ENCODE measurements around the gene AGPAT4. TPM values are rescaled to one million over a fixed set of nuclear protein-coding genes. Genes with fewer than 3 reads are reported as not detected.

AGPAT4 gene
- total RNA-seq, 1 experiment from 2014 or later: 9.2 TPM

DNA sequence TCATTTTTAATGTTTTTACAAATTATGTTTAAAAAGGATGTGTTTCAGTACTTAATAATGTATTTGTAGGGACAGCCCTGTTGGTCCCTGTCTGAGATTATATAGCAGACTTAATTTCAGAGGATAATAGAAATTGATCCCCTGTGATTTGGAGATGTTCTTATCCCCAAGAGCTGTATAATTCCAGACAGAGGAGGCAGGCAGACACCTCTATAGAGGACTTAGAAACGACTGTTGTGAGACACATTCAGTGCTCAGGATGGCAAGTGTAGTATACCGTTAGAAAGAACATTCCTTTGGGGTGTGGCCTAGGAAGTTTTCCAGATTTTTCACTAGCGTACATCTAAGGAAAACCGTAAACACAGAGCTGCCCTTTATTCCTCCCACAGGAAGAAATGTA is 164.5 kb downstream of the AGPAT4 start:
- peaks cover 39% of the 10 kb centered on the region for H3K36me3 Mint-ChIP-seq (ENCODE audit: insufficient read depth, unreplicated experiment)
- TF ChIP-seq, protein P1, sequence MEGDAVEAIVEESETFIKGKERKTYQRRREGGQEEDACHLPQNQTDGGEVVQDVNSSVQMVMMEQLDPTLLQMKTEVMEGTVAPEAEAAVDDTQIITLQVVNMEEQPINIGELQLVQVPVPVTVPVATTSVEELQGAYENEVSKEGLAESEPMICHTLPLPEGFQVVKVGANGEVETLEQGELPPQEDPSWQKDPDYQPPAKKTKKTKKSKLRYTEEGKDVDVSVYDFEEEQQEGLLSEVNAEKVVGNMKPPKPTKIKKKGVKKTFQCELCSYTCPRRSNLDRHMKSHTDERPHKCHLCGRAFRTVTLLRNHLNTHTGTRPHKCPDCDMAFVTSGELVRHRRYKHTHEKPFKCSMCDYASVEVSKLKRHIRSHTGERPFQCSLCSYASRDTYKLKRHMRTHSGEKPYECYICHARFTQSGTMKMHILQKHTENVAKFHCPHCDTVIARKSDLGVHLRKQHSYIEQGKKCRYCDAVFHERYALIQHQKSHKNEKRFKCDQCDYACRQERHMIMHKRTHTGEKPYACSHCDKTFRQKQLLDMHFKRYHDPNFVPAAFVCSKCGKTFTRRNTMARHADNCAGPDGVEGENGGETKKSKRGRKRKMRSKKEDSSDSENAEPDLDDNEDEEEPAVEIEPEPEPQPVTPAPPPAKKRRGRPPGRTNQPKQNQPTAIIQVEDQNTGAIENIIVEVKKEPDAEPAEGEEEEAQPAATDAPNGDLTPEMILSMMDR (IDR thresholded peaks at IDR 0.05; ENCODE audit: insufficient read depth in 1 of 2, low read depth in 1 of 2, low read length in 1 of 2, severe bottlenecking in 1 of 2, unreplicated experiment in 1 of 2): no peak
- no peak for DNase-seq
- CTCF ChIA-PET: no interaction called here
- no peaks in the 10 kb centered on the region for H3K4me1 ChIP-seq
- no peaks in the 10 kb centered on the region for H3K9me3 ChIP-seq
- no peak overlapping the region for H3K27ac Mint-ChIP-seq (ENCODE audit: unreplicated experiment)
- intact Hi-C loops (cut with micrococcal nuclease; ENCODE audit: unreplicated experiment): no loop called here
- no peaks in the 10 kb centered on the region for H3K27me3 Mint-ChIP-seq (ENCODE audit: insufficient read depth, unreplicated experiment)
- POLR2A ChIA-PET: no interaction called here
- no peak overlapping the region for H3K4me3 ChIP-seq (ENCODE audit: low read depth, low read length)
- no peaks in the 10 kb centered on the region for H3K4me1 Mint-ChIP-seq (ENCODE audit: low read depth, unreplicated experiment)
- no peaks in the 10 kb centered on the region for H3K27me3 ChIP-seq (replicated peaks; ENCODE audit: control insufficient read depth, insufficient read depth, low read length)
- no TSS peak for BruUV-seq (replicated peaks)
- no peak overlapping the region for H3K4me3 Mint-ChIP-seq (ENCODE audit: unreplicated experiment)
- H3K36me3 ChIP-seq (ENCODE audit: control insufficient read depth, insufficient read depth, low read length): no peaks in the 10 kb centered on the region; the same call in 1 of the 2 replicates
- no peaks in the 10 kb centered on the region for H3K9me3 Mint-ChIP-seq (ENCODE audit: unreplicated experiment)

DNA sequence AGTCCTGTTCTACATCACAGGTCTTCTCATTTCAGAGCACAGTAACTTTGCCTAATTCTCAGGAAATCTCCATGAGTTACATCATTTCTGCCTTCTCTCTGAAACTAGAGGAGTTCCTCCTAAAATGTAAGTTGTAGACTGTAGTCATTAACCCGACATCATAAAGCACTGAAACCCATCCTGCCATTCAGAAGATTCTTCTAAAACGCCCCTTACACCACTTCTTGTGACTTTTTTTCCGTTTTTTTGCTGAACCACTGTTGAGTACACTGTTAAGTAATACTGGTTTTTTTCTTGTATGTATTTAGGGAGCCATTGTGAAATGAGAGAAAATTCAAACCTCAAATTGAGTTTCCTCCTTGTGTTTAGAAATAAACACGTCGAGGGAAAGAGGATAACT is 164.9 kb downstream of the AGPAT4 start:
- Histone ChIP-seq H3K36me3 (ENCODE audit: control insufficient read depth, insufficient read depth, low read length) (no peaks in the 10 kb centered on the region; the same call in 1 of the 2 replicates), H3K4me3 (ENCODE audit: low read depth, low read length) (no peak overlapping the region), H3K27me3 (replicated peaks; ENCODE audit: control insufficient read depth, insufficient read depth, low read length) (no peaks in the 10 kb centered on the region), H3K9me3 (no peaks in the 10 kb centered on the region), H3K4me1 (no peaks in the 10 kb centered on the region)
- no peaks in the 10 kb centered on the region for H3K4me1 Mint-ChIP-seq (ENCODE audit: low read depth, unreplicated experiment)
- TF ChIP-seq, protein P1 (IDR thresholded peaks at IDR 0.05; ENCODE audit: insufficient read depth in 1 of 2, low read depth in 1 of 2, low read length in 1 of 2, severe bottlenecking in 1 of 2, unreplicated experiment in 1 of 2): no peak
- H3K9me3 Mint-ChIP-seq (ENCODE audit: unreplicated experiment): no peaks in the 10 kb centered on the region
- ChIA-PET CTCF (no interaction called here), POLR2A (no interaction called here)
- no peak overlapping the region for H3K4me3 Mint-ChIP-seq (ENCODE audit: unreplicated experiment)
- no TSS peak for BruUV-seq (replicated peaks)
- intact Hi-C loops (cut with micrococcal nuclease; ENCODE audit: unreplicated experiment): no loop called here
- no peak overlapping the region for H3K27ac Mint-ChIP-seq (ENCODE audit: unreplicated experiment)
- no peaks in the 10 kb centered on the region for H3K27me3 Mint-ChIP-seq (ENCODE audit: insufficient read depth, unreplicated experiment)
- H3K36me3 Mint-ChIP-seq (ENCODE audit: insufficient read depth, unreplicated experiment): peaks cover 39% of the 10 kb centered on the region
- no peak for DNase-seq

DNA sequence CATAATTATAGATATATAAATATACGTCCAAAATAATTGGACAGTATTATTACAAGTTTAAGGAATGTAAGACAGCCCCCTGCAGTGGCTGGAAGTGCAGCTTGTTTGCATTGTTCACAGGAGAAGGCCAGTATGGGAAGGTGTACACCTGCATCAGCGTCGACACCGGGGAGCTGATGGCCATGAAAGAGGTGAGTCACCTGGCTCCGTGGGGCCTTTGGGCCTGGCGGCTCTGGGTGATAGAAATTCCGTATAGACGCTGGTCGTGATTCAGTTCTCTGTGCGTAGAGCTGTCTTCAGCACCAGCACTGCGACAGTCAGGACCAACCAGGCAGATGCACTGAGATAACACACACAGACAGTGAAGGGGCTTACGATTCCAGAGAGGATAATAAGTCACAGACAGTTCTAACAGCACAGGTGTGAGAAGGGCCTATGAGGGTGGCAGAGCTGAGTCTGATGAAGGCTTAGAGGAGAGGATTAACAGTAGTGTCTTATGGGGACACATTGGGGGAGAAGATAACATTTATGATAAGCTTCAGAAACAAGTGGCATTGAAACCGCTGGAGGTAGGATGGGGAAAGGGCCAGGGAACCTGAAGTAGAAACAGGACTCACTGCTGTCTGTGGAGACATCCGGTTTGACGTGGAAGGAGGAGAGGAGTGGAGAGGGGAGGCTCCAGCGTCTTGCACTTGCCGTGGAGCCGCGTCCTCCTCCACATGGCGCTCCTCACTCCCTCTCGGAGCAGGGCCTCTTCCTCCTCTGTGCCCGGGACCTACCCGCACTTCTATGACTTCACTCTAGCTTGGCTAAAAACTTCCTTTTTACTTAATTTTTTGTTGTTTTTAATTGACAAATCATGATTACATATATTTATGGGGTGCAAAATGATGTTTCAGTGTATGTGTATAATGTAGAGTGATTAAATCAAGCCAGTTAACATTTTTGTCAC is 165.8 kb downstream of the AGPAT4 start:
- no TSS peak for BruUV-seq (replicated peaks)
- TF ChIP-seq, protein P1 (IDR thresholded peaks at IDR 0.05; ENCODE audit: insufficient read depth in 1 of 2, low read depth in 1 of 2, low read length in 1 of 2, severe bottlenecking in 1 of 2, unreplicated experiment in 1 of 2): no peak
- ChIA-PET CTCF (no interaction called here), POLR2A (no interaction called here)
- no peaks in the 10 kb centered on the region for H3K9me3 ChIP-seq
- Mint-ChIP-seq H3K27me3 (ENCODE audit: insufficient read depth, unreplicated experiment) (no peaks in the 10 kb centered on the region), H3K36me3 (ENCODE audit: insufficient read depth, unreplicated experiment) (peaks cover 42% of the 10 kb centered on the region), H3K27ac (ENCODE audit: unreplicated experiment) (no peak overlapping the region), H3K9me3 (ENCODE audit: unreplicated experiment) (no peaks in the 10 kb centered on the region), H3K4me3 (ENCODE audit: unreplicated experiment) (no peak overlapping the region), H3K4me1 (ENCODE audit: low read depth, unreplicated experiment) (no peaks in the 10 kb centered on the region)
- H3K36me3 ChIP-seq (ENCODE audit: control insufficient read depth, insufficient read depth, low read length): no peaks in the 10 kb centered on the region; the same call in 1 of the 2 replicates
- no peak for DNase-seq
- intact Hi-C loops (cut with micrococcal nuclease; ENCODE audit: unreplicated experiment): no loop called here
- H3K4me3 ChIP-seq (ENCODE audit: low read depth, low read length): no peak overlapping the region
- no peaks in the 10 kb centered on the region for H3K4me1 ChIP-seq
- H3K27me3 ChIP-seq (replicated peaks; ENCODE audit: control insufficient read depth, insufficient read depth, low read length): no peaks in the 10 kb centered on the region
